GM23338 (cell line): ENCODE results near the gene TCEA2. TPM values are rescaled to one million over a fixed set of nuclear protein-coding genes. Genes with fewer than 3 reads are reported as not detected.

Experiments used
- ATAC-seq: fragments of 200-7000 bp; cut with Tn5 transposase; 3 replicates; pipeline ENCODE4 v1.9.1; 2020
- DNase-seq: peaks from one replicate; pipeline ENCODE4 v3.0.0-alpha.2; 2015; ENCODE audit warnings: low spot score
- H2AFZ ChIP-seq: fragments of 200-600 bp; sonication (generic); 2 replicates; pipeline ENCODE4 v1.8.0; 2016; ENCODE audit warnings: antibody characterized with exemption, mild to moderate bottlenecking, moderate library complexity
- H3F3A ChIP-seq: fragments of 200-600 bp; sonication (generic); replicated peaks from 2 replicates; pipeline ENCODE4 v1.8.0; 2017; ENCODE audit warnings: antibody characterized with exemption, mixed run types, low read depth
- H3K27ac ChIP-seq: fragments of 200-600 bp; sonication (generic); 2 replicates; pipeline ENCODE4 v1.6.1; 2016; ENCODE audit warnings: low read depth
- H3K27me3 ChIP-seq: fragments of 200-600 bp; sonication (generic); 2 replicates; pipeline ENCODE4 v1.8.0; 2016; ENCODE audit warnings: mild to moderate bottlenecking, mixed run types, moderate library complexity; ENCODE audit not compliant: insufficient read depth
- H3K36me3 ChIP-seq: fragments of 200-600 bp; sonication (generic); 2 replicates; pipeline ENCODE4 v1.8.0; 2016; ENCODE audit warnings: mild to moderate bottlenecking; ENCODE audit not compliant: insufficient read depth
- H3K4me1 ChIP-seq: fragments of 200-600 bp; sonication (generic); 2 replicates; pipeline ENCODE4 v1.8.0; 2016; ENCODE audit warnings: mild to moderate bottlenecking, moderate library complexity; ENCODE audit not compliant: insufficient read depth
- H3K4me2 ChIP-seq: fragments of 200-600 bp; sonication (generic); 2 replicates; pipeline ENCODE4 v1.7.1; 2017; ENCODE audit warnings: mixed run types
- H3K4me3 ChIP-seq: fragments of 200-600 bp; sonication (generic); 2 replicates; pipeline ENCODE4 v1.6.1; 2016; ENCODE audit warnings: mixed run types
- H3K79me2 ChIP-seq: fragments of 200-600 bp; sonication (generic); replicated peaks from 2 replicates; pipeline ENCODE4 v1.8.0; 2017; ENCODE audit warnings: mild to moderate bottlenecking; ENCODE audit not compliant: insufficient read depth
- H3K9me2 ChIP-seq: fragments of 200-600 bp; sonication (generic); 2 replicates; pipeline ENCODE4 v1.8.0; 2017; ENCODE audit not compliant: insufficient read depth
- H4K20me1 ChIP-seq: fragments of 200-600 bp; sonication (generic); replicated peaks from 2 replicates; pipeline ENCODE4 v1.8.0; 2017; ENCODE audit warnings: mild to moderate bottlenecking; ENCODE audit not compliant: insufficient read depth
- H3K27ac Mint-ChIP-seq: 2 replicates; pipeline ENCODE4 v1.8.0; 2020; ENCODE audit warnings: inconsistent platforms, mild to moderate bottlenecking, moderate library complexity, mixed read lengths
- H3K27me3 Mint-ChIP-seq: 3 replicates; pipeline ENCODE4 v1.8.0; 2022; ENCODE audit warnings: low read depth, mild to moderate bottlenecking, moderate library complexity, mixed read lengths, inconsistent platforms; ENCODE audit not compliant: insufficient read depth, poor library complexity
- H3K36me3 Mint-ChIP-seq: 3 replicates; pipeline ENCODE4 v1.8.0; 2021; ENCODE audit warnings: low read depth, mild to moderate bottlenecking, inconsistent platforms, moderate library complexity, mixed read lengths
- H3K4me1 Mint-ChIP-seq: 3 replicates; pipeline ENCODE4 v1.8.0; 2020; ENCODE audit warnings: mild to moderate bottlenecking, inconsistent platforms, mixed read lengths
- H3K4me3 Mint-ChIP-seq: 3 replicates; pipeline ENCODE4 v1.8.0; 2021; ENCODE audit warnings: moderate library complexity, mild to moderate bottlenecking, inconsistent platforms, mixed read lengths
- H3K9me3 Mint-ChIP-seq: 3 replicates; pipeline ENCODE4 v1.8.0; 2020; ENCODE audit warnings: moderate library complexity, mild to moderate bottlenecking, inconsistent platforms, mixed read lengths
- CREB1 ChIP-seq: fragments of 250-450 bp; sonication (Bioruptor Pico); IDR thresholded peaks from 2 replicates; pipeline ENCODE4 v1.5.0; 2020; ENCODE audit warnings: low read depth, mild to moderate bottlenecking, moderate library complexity
- EZH2 ChIP-seq: fragments of 200-600 bp; sonication (generic); IDR thresholded peaks from one replicate; pipeline ENCODE4 v1.8.0; 2017; ENCODE audit warnings: antibody characterized with exemption, mild to moderate bottlenecking, low read depth; ENCODE audit not compliant: unreplicated experiment
- EZH2phosphoT487 ChIP-seq: fragments of 200-600 bp; sonication (generic); IDR thresholded peaks from one replicate; pipeline ENCODE4 v1.8.1; 2018; ENCODE audit warnings: antibody characterized with exemption; ENCODE audit not compliant: unreplicated experiment
- JUNB ChIP-seq: IDR thresholded peaks from one replicate; pipeline ENCODE4 v1.6.1; 2016; ENCODE audit warnings: antibody characterized with exemption; ENCODE audit not compliant: unreplicated experiment
- NANOG ChIP-seq: IDR thresholded peaks from 2 replicates; pipeline ENCODE4 v1.6.1; 2016; ENCODE audit warnings: antibody characterized with exemption, borderline replicate concordance
- POLR2AphosphoS5 ChIP-seq: IDR thresholded peaks from 2 replicates; pipeline ENCODE4 v1.6.1; 2016; ENCODE audit warnings: antibody characterized with exemption, low read depth
- REST ChIP-seq: IDR thresholded peaks from one replicate; pipeline ENCODE4 v1.6.1; 2018; ENCODE audit warnings: antibody characterized with exemption; ENCODE audit not compliant: unreplicated experiment
- STAT1 ChIP-seq: IDR thresholded peaks from one replicate; pipeline ENCODE4 v1.6.1; 2016; ENCODE audit warnings: antibody characterized with exemption; ENCODE audit not compliant: unreplicated experiment
- ZNF114 ChIP-seq: fragments of 250-450 bp; sonication (Bioruptor Pico); IDR thresholded peaks from 2 replicates; pipeline ENCODE4 v1.5.0; 2020; ENCODE audit warnings: mild to moderate bottlenecking, moderate library complexity
- ZNF331 ChIP-seq: fragments of 250-450 bp; sonication (Bioruptor Pico); IDR thresholded peaks from 2 replicates; pipeline ENCODE4 v1.5.0; 2020; ENCODE audit warnings: low read depth, mild to moderate bottlenecking, moderate library complexity
- polyA plus RNA-seq: library from polyadenylated mRNA; unstranded; fragments of >200 nt; fragmentation: Nextera tagmentation; extraction: Ambion mirVana; gene quantifications from 2 replicates; pipeline ENCODE4 v1.2.1, GENCODE V29; 2016
- total RNA-seq: library from RNA; depleted of rRNA; stranded (reverse); fragments of >200 nt; shearing (Covaris generic); gene quantifications from 2 replicates; pipeline ENCODE4 v1.2.3, GENCODE V29; 2014
- TF ChIP-seq, protein P1 (sequence below): IDR thresholded peaks from 2 replicates; pipeline ENCODE4 v1.6.1; 2016; ENCODE audit warnings: antibody characterized with exemption
- TF ChIP-seq, protein P2 (sequence below), 2 experiments: fragments of 200-600 bp in 1 of 2; sonication (generic) in 1 of 2; conservative IDR thresholded peaks; 2 replicates each; pipeline versions ENCODE4 v1.5.1 to v1.6.1; 2016 to 2017; ENCODE audit warnings: antibody characterized with exemption in 2 of 2, low read depth in 2 of 2, mild to moderate bottlenecking in 2 of 2, moderate library complexity in 1 of 2
- TF ChIP-seq, protein P3 (sequence below): fragments of 250-450 bp; sonication (Bioruptor Pico); IDR thresholded peaks from 2 replicates; pipeline ENCODE4 v1.5.0; 2020; ENCODE audit warnings: mild to moderate bottlenecking, moderate library complexity

The TCEA2 gene
- total and polyA plus RNA-seq, 2 experiments from 2014 or later, result 21.0 to 54.4 TPM

DNA sequence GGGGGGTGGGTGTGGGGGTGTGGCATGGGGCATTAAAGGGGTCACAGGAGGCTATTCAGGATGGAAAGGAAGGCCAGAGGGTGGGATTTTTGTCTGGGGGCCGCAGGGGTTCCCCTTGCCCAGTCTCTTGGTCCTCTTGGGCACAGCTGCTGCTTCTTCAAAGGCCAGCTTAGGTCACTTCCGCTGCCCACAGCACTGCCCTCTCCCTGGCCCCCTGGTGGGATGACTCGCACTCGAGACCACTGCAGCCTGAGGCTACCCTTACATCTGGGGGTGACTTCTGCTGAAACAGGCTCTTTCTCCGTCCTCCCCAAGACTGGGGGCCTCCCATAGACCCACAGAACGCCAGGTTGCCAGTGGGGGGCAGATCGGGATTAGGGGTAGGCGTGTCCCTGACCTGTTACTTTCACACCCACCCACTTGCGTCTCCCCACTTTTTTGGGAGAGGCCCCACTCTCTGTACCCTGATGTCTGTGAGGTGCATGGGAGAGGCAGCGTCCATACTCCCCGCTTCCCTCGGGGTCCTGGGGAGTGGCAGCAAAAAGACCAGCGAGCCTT is 19.9 kb downstream of the TCEA2 start:
- H3K36me3 Mint-ChIP-seq, result no peaks in the 10 kb centered on the region; the same call in 2 of the 3 replicates
- ATAC-seq (no peak), DNase-seq (no peak)
- H3K27ac ChIP-seq, result no peak overlapping the region
- no peaks in the 10 kb centered on the region for H3K79me2 ChIP-seq
- H3K27me3 Mint-ChIP-seq, result peaks cover 50% of the 10 kb centered on the region
- H2AFZ ChIP-seq, result 0 out of 2 replicates have a peak overlapping the region, but pooled peaks have one; percentile 38
- TF ChIP-seq JUNB, result no peak
- TF ChIP-seq, protein P1, sequence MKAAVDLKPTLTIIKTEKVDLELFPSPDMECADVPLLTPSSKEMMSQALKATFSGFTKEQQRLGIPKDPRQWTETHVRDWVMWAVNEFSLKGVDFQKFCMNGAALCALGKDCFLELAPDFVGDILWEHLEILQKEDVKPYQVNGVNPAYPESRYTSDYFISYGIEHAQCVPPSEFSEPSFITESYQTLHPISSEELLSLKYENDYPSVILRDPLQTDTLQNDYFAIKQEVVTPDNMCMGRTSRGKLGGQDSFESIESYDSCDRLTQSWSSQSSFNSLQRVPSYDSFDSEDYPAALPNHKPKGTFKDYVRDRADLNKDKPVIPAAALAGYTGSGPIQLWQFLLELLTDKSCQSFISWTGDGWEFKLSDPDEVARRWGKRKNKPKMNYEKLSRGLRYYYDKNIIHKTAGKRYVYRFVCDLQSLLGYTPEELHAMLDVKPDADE, result no peak
- no peak for TF ChIP-seq POLR2AphosphoS5
- TF ChIP-seq EZH2, result no peak
- TF ChIP-seq, protein P2, sequence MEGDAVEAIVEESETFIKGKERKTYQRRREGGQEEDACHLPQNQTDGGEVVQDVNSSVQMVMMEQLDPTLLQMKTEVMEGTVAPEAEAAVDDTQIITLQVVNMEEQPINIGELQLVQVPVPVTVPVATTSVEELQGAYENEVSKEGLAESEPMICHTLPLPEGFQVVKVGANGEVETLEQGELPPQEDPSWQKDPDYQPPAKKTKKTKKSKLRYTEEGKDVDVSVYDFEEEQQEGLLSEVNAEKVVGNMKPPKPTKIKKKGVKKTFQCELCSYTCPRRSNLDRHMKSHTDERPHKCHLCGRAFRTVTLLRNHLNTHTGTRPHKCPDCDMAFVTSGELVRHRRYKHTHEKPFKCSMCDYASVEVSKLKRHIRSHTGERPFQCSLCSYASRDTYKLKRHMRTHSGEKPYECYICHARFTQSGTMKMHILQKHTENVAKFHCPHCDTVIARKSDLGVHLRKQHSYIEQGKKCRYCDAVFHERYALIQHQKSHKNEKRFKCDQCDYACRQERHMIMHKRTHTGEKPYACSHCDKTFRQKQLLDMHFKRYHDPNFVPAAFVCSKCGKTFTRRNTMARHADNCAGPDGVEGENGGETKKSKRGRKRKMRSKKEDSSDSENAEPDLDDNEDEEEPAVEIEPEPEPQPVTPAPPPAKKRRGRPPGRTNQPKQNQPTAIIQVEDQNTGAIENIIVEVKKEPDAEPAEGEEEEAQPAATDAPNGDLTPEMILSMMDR (conservative IDR thresholded peaks at IDR 0.05; ENCODE audit: low read depth in 2 of 2), result no peak
- TF ChIP-seq, protein P3, sequence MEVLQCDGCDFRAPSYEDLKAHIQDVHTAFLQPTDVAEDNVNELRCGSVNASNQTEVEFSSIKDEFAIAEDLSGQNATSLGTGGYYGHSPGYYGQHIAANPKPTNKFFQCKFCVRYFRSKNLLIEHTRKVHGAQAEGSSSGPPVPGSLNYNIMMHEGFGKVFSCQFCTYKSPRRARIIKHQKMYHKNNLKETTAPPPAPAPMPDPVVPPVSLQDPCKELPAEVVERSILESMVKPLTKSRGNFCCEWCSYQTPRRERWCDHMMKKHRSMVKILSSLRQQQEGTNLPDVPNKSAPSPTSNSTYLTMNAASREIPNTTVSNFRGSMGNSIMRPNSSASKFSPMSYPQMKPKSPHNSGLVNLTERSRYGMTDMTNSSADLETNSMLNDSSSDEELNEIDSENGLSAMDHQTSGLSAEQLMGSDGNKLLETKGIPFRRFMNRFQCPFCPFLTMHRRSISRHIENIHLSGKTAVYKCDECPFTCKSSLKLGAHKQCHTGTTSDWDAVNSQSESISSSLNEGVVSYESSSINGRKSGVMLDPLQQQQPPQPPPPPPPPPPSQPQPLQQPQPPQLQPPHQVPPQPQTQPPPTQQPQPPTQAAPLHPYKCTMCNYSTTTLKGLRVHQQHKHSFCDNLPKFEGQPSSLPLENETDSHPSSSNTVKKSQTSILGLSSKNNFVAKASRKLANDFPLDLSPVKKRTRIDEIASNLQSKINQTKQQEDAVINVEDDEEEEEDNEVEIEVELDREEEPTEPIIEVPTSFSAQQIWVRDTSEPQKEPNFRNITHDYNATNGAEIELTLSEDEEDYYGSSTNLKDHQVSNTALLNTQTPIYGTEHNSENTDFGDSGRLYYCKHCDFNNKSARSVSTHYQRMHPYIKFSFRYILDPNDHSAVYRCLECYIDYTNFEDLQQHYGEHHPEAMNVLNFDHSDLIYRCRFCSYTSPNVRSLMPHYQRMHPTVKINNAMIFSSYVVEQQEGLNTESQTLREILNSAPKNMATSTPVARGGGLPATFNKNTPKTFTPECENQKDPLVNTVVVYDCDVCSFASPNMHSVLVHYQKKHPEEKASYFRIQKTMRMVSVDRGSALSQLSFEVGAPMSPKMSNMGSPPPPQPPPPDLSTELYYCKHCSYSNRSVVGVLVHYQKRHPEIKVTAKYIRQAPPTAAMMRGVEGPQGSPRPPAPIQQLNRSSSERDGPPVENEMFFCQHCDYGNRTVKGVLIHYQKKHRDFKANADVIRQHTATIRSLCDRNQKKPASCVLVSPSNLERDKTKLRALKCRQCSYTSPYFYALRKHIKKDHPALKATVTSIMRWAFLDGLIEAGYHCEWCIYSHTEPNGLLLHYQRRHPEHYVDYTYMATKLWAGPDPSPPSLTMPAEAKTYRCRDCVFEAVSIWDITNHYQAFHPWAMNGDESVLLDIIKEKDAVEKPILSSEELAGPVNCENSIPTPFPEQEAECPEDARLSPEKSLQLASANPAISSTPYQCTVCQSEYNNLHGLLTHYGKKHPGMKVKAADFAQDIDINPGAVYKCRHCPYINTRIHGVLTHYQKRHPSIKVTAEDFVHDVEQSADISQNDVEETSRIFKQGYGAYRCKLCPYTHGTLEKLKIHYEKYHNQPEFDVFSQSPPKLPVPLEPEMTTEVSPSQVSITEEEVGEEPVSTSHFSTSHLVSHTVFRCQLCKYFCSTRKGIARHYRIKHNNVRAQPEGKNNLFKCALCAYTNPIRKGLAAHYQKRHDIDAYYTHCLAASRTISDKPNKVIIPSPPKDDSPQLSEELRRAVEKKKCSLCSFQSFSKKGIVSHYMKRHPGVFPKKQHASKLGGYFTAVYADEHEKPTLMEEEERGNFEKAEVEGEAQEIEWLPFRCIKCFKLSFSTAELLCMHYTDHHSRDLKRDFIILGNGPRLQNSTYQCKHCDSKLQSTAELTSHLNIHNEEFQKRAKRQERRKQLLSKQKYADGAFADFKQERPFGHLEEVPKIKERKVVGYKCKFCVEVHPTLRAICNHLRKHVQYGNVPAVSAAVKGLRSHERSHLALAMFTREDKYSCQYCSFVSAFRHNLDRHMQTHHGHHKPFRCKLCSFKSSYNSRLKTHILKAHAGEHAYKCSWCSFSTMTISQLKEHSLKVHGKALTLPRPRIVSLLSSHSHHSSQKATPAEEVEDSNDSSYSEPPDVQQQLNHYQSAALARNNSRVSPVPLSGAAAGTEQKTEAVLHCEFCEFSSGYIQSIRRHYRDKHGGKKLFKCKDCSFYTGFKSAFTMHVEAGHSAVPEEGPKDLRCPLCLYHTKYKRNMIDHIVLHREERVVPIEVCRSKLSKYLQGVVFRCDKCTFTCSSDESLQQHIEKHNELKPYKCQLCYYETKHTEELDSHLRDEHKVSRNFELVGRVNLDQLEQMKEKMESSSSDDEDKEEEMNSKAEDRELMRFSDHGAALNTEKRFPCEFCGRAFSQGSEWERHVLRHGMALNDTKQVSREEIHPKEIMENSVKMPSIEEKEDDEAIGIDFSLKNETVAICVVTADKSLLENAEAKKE (CRISPR knock-in tag), result no peak
- no peak for TF ChIP-seq ZNF331
- no peak for TF ChIP-seq CREB1 (CRISPR knock-in tag)
- no peak for TF ChIP-seq REST
- no peak for TF ChIP-seq ZNF114 (CRISPR knock-in tag)
- no peak for TF ChIP-seq EZH2phosphoT487
- no peak for TF ChIP-seq STAT1
- TF ChIP-seq NANOG, result no peak
- peaks cover 33% of the 10 kb centered on the region for H3K4me1 Mint-ChIP-seq
- H3K4me1 ChIP-seq, result peaks cover 27% of the 10 kb centered on the region; the same call in 1 of the 2 replicates
- H3K4me3 Mint-ChIP-seq, result peak overlapping the region; percentile 64
- no peaks in the 10 kb centered on the region for H3K9me2 ChIP-seq
- no peaks in the 10 kb centered on the region for H3K36me3 ChIP-seq
- peak overlapping the region; percentile 90 for H3K4me2 ChIP-seq
- H3K27me3 ChIP-seq, result peaks cover 50% of the 10 kb centered on the region
- H3F3A ChIP-seq, result 0 out of 2 replicates have a peak, but pooled peaks cover 7% of the 10 kb centered on the region
- no peak overlapping the region for H3K27ac Mint-ChIP-seq
- no peaks in the 10 kb centered on the region for H4K20me1 ChIP-seq
- H3K9me3 Mint-ChIP-seq, result peaks cover 3% of the 10 kb centered on the region; the same call in 1 of the 3 replicates
- H3K4me3 ChIP-seq, result peak overlapping the region; percentile 62
